Measurements from ENCODE around the gene MTHFD2.
A peak's percentile ranks its signal among the peaks of the same experiment; 100 is the strongest.
"Not testable (repeated sequence)": the region's sequence is repeated elsewhere in the genome, so short reads cannot be mapped to it uniquely, and the experiment has no call there.

MTHFD2 gene

GRCh38 chr2:74198023-74198460, 373 bp upstream of the MTHFD2 start:
- DNase-seq, result no peak

- peak; percentile 25 for DNase-seq
Measured at GRCh38 chr2:74199275-74199701, 873 bp downstream of the MTHFD2 start.

- DNase-seq, result no peak
Measured at GRCh38 chr2:74199871-74200305, 1.5 kb downstream of the MTHFD2 start.

DNA sequence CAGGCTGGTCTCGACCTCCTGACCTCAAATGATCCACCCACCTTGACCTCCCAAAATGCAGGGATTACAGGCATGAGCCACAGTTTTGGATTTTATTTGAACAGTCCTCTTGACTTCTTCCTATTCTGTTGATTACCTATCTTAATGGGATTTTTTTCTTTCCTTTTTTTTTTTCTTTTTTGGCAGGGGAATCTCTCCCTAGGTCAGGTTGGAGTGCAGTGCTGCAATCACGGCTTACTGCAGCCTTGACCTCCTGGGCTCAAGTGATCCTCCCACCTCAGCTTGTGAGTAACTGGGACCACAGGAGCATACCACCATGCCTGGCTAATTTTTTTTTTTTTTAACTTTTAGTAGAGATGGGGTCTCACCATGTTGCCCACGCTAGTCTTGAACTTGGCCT, 2.8 kb downstream of the MTHFD2 start:
- DNase-seq, result no peak

GRCh38 chr2:74201596-74201995, 3.2 kb downstream of the MTHFD2 start:
- no peak for DNase-seq

DNA sequence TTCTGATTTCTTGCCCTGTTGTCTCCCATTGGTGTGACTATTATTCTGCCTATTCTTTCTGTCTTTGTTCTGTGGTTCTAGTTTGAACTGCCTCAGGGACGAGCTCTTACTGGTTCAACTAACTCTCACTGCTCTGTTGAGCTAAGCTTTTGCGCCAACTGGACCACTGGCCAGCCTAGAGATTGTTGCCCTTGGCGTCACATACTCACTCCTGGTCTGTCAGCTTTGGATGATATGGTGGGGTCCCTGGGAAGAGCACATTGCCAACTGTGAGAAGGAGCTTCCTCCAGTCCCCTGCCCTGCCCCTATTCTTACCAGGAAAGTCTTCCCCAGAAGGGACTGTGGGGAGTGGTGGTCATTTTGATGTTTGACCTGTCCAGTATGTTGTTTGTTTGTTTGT, 6.0 kb downstream of the MTHFD2 start:
- no peak for DNase-seq

GRCh38 chr2:74205113-74205512, 6.7 kb downstream of the MTHFD2 start:
- no peak for DNase-seq

DNA sequence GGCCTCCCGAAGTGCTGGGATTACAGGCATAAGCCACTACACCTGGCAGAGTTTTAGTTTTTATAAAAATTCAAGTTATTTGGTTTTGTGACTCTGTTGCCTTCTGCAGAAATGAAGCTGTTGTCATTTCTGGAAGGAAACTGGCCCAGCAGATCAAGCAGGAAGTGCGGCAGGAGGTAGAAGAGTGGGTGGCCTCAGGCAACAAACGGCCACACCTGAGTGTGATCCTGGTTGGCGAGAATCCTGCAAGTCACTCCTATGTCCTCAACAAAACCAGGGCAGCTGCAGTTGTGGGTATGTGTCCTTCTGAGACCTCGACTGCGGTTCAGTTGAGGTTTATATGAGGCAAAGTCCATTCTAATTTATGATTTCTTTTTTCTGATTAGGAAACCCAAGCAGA, 7.2 kb downstream of the MTHFD2 start:
- DNase-seq, result peak; percentile 85

- DNase-seq, result peak; percentile 79
Measured at GRCh38 chr2:74206180-74206688, 7.8 kb downstream of the MTHFD2 start.

- peak; percentile 65 for DNase-seq
Measured at GRCh38 chr2:74212702-74213410, 14.4 kb downstream of the MTHFD2 start.

- DNase-seq, result not testable (repeated sequence)
Measured at GRCh38 chr2:74215771-74216170, 17.4 kb downstream of the MTHFD2 start.

GRCh38 chr2:74216642-74217041, 18.2 kb downstream of the MTHFD2 start:
- no peak for DNase-seq

GRCh38 chr2:74219846-74220486, 21.6 kb downstream of the MTHFD2 start:
- no peak for DNase-seq

DNA sequence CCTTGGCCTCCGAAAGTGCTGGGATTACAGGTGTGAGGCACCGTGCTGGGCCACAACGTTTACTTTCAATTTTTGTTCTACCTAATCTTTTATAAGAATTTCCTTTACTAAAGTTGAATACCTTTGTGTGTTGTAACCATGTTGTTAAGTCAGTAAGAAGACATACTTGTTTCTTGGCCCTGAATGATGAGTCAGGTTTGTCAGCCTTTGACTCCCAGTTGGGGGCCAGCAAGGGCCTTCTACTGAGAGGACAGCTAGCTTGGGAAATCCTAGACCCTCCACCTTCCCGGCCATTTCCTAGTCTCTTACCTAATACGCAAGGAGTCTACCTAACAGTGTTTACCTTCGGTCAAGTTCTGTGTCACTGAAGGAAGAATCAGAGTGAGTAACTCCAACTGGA, 22.7 kb downstream of the MTHFD2 start:
- no peak for DNase-seq

GRCh38 chr2:74221604-74222299, 23.3 kb downstream of the MTHFD2 start:
- no peak for DNase-seq

DNA sequence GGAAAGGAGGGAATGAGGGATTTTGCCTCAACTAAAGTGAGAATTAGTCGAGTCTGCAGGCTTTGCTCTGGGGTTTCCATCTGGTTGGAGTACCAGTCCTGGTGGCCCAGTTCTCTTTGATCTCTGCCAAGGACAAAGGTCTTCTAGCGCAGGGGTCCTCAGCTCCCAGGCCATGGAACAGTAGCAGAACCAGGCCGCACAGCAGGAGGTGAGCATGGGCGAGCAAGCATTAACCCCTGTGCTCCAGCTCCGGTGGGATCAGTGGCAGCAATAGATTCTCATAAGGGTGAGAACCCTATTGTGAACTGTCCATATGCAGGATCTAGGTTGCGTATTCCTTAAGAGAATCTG, 23.9 kb downstream of the MTHFD2 start:
- no peak for DNase-seq

DNA sequence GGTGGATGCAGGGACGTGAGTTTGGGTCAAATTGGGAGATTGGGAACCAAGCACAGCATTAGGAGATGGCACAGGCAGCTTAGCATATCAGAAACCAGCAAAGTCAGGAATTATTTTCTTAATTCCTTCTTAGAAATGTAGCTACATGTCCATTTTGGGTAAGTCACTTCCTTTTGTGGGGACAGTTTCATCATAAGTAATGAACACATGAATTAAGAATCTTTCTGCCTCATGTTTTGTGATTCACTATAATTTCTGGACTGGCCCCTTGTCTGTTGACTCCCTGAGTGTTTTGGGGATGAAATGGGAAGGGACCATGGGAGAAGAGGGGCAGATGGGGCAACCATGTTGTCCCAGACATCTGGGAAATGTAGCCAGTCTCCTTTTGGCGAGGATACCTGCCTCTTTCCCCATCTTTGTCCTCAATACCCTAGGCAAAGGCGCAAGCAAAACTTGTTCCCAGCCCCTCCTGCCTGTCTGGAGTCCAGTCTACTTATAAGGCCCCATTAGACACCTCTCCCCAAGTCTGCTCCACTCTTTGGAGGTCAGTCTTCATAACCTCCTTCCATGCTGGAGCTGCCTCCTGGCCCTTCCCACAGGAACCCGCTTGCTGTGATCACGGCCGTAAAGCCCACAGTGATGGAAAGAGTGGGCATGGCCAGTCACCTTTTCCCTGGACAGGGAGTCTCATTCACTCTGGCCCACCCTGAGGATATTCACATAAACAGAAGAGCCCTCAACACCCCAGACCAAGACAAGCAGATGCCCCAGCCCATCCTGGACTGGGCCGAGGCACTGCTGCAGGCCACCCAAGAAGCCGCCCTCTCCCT, 25.7 kb downstream of the MTHFD2 start:
- DNase-seq, result no peak

DNA sequence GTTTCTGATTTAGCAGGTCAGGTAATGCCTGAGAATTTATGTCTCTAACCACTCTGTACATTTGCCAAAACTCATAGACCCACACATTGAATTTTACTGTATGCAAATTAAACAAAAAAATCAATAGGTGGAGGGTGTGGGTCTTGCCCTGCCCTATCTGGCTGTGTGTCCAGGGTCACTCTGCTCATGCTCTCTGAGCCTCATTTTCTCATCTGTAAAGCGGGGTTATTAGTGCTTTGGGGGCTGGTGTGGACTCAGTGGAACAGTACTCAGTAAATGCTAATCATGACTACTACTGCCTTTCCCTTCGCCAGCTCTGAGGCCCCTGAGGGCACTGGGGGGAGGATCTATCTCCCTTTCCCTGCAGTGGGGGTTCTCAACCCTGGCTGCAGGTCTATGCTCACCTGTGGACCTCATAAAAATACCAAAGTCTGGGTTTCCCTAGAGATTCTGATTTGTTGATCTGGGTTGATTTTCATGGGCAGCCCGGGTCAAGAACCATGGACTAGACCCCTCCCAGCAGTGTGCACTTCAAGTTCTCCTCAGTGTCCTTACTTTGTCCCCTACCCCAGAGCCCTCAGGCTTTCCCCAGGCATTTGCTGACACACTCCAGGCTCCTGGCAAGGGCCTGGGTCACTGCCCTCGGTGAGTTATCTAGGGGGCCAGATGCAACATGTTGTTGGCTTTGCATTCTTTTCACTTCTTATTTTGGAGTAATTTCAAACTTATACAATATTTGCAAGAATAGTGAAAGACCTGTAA, 27.5 kb downstream of the MTHFD2 start:
- no peak for DNase-seq

GRCh38 chr2:74226648-74227213, 28.3 kb downstream of the MTHFD2 start:
- DNase-seq, result no peak

- no peak for DNase-seq
Measured at GRCh38 chr2:74227646-74228045, 29.2 kb downstream of the MTHFD2 start.

DNA sequence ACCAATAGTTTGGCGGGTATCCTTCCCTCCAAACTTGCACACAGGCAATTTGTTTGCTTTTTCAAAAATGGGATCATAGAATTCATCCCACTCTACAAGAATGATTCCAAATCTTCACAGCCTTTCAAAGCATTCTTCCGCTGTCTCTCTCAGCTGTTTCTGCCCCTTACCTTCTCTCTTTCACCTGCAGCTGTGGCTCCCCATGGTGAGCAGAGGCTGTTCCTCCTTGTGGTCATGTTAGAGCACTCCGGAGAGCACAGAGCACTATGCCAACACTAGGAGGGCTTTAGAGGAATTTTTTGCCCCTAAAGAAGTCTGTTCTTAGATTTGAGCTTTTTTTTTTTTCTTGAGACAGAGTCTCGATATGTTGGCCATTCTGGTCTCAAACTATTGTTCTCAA, 30.4 kb downstream of the MTHFD2 start:
- peak; percentile 24 for DNase-seq

DNA sequence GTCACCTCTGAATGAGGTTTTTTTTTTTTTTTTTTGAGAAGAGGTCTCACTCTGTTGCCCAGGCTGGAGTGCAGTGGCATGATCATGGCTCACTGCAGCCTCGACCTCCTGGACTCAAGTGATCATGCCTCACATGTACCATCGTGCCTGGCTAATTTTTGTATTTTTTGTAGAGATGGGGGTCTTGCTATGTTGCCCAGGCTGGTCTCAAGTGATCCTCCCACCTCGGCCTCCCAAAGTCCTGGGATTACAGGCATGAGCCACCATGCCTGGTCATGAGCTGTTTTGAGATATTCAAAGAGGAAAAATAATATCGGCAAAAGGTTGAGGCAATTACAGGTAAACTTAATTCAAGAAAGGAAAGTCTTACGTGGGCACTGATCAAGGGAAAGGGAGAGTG, 31.4 kb downstream of the MTHFD2 start:
- not testable (repeated sequence) for DNase-seq
